ENCODE results near the gene ARMH4.

ARMH4 gene

GRCh38 chr14:58145936-58146335 lies 6.1 kb downstream of the ARMH4 start:
- no peak for DNase-seq (ENCODE audit: low read depth)
- H3K4me3 ChIP-seq (ENCODE audit: low read depth, low read length): no peak overlapping the region
- no peak for TF ChIP-seq CTCF (IDR thresholded peaks at IDR 0.05; ENCODE audit: insufficient read depth, low read depth, low read length, missing control alignments)

- TF ChIP-seq CTCF (IDR thresholded peaks at IDR 0.05; ENCODE audit: insufficient read depth, low read depth, low read length, missing control alignments): no peak
- H3K4me3 ChIP-seq (ENCODE audit: low read depth, low read length): no peak overlapping the region
- DNase-seq (ENCODE audit: low read depth): no peak
Measured at GRCh38 chr14:58143106-58143505, 8.9 kb downstream of the ARMH4 start.

- TF ChIP-seq CTCF (IDR thresholded peaks at IDR 0.05; ENCODE audit: insufficient read depth, low read depth, low read length, missing control alignments): no peak
- DNase-seq (ENCODE audit: low read depth): no peak
- no peak overlapping the region for H3K4me3 ChIP-seq (ENCODE audit: low read depth, low read length)
Measured at GRCh38 chr14:58141893-58142292, 10.1 kb downstream of the ARMH4 start.

GRCh38 chr14:58138714-58139482 lies 13.1 kb downstream of the ARMH4 start:
- H3K4me3 ChIP-seq (ENCODE audit: low read depth, low read length): no peak overlapping the region
- no peak for TF ChIP-seq CTCF (IDR thresholded peaks at IDR 0.05; ENCODE audit: insufficient read depth, low read depth, low read length, missing control alignments)
- DNase-seq (ENCODE audit: low read depth): no peak

GRCh38 chr14:58138031-58138713 lies 13.8 kb downstream of the ARMH4 start:
- H3K4me3 ChIP-seq (ENCODE audit: low read depth, low read length): no peak overlapping the region
- TF ChIP-seq CTCF (IDR thresholded peaks at IDR 0.05; ENCODE audit: insufficient read depth, low read depth, low read length, missing control alignments): no peak
- DNase-seq (ENCODE audit: low read depth): peak; percentile 41

GRCh38 chr14:58133739-58134138 lies 18.3 kb downstream of the ARMH4 start:
- no peak for TF ChIP-seq CTCF (IDR thresholded peaks at IDR 0.05; ENCODE audit: insufficient read depth, low read depth, low read length, missing control alignments)
- no peak overlapping the region for H3K4me3 ChIP-seq (ENCODE audit: low read depth, low read length)
- DNase-seq (ENCODE audit: low read depth): no peak
